HUES6 (cell line): ENCODE results near the gene PATE1.

Experiments
- H3K27ac ChIP-seq: 2 replicates; pipeline ENCODE4 v1.7.0; 2013; ENCODE audit warnings: low read depth, mild to moderate bottlenecking, low read length, inconsistent platforms
- H3K27me3 ChIP-seq: 2 replicates; pipeline ENCODE4 v1.6.1; 2013; ENCODE audit warnings: low read length; ENCODE audit not compliant: control insufficient read depth, insufficient read depth
- H3K36me3 ChIP-seq: 2 replicates; pipeline ENCODE4 v1.6.1; 2013; ENCODE audit warnings: low read length; ENCODE audit not compliant: control insufficient read depth, insufficient read depth
- H3K4me1 ChIP-seq: 2 replicates; pipeline ENCODE4 v1.6.1; 2013; ENCODE audit warnings: low read length; ENCODE audit not compliant: control insufficient read depth, insufficient read depth
- H3K4me3 ChIP-seq: 2 replicates; pipeline ENCODE4 v1.5.1; 2013; ENCODE audit warnings: low read depth, low read length
- H3K9ac ChIP-seq: one replicate; pipeline ENCODE4 v1.6.1; 2013; ENCODE audit warnings: mild to moderate bottlenecking, low read length
- H3K9me3 ChIP-seq: 2 replicates; pipeline ENCODE4 v1.6.1; 2013; ENCODE audit warnings: low read depth, low read length; ENCODE audit not compliant: control insufficient read depth, insufficient read depth

PATE1 gene

DNA sequence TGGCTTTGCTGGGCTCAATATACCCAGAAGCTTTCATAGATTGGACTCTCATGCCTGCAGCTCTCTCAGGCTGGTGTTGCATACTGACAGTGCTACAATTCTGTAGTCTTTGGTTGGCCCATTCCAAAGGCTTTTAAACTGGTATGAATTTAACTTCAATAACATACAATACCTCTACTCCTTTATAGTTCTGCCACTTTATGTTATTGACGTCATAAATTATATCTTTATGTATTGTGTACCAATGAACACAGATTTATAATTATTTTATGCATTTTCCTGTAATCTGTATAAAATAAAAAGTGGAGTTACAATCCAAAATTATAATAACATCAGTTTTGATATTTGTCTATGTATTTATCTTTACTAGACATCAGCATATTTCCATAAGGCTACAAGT is 16.4 kb downstream of the PATE1 start:
- Histone ChIP-seq H3K36me3 (no peaks in the 10 kb centered on the region), H3K27me3 (peaks cover 4% of the 10 kb centered on the region), H3K4me1 (no peaks in the 10 kb centered on the region), H3K4me3 (no peak overlapping the region), H3K27ac (no peak overlapping the region), H3K9me3 (no peaks in the 10 kb centered on the region), H3K9ac (no peak overlapping the region)

DNA sequence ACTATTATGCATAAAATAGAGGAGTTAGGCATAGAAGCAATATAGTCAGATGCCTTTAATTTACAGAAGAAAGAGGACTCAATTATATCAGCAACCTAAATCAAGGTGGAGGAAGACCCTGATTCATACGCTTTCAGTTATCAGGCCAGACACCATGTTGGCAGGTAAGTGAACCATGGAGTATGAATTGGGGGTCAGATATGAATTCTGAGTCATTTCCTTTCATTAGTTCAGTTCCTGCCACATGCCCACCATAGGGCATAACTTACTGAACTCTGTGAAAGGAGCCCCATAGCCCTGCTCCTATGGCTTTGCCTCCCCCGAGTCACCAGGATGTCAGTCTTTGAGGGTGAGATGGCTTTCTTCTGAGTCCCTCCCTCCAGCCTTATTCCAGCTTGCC is 17.4 kb downstream of the PATE1 start:
- Histone ChIP-seq H3K4me3 (no peak overlapping the region), H3K4me1 (no peaks in the 10 kb centered on the region), H3K9me3 (no peaks in the 10 kb centered on the region), H3K36me3 (no peaks in the 10 kb centered on the region), H3K27me3 (peaks cover 4% of the 10 kb centered on the region), H3K27ac (no peak overlapping the region), H3K9ac (no peak overlapping the region)

DNA sequence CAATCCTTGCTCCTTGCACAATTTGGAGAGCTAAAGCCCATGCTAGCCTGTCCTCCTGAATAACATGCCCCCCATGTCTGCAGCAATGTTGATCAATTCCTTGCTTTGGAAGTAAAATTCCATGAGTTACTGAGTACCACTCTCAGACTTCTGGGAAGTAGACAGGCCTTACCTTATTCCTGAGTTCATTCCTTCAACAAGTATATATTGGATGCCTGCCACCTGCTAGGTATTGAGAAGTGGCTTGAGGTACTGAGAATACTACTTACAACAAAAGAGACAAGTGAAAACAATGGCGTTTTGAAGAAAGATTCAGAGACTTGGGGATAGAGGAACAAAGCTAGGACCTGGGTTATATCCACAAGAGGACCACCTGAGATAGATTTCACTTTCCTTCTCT is 20.2 kb downstream of the PATE1 start:
- Histone ChIP-seq H3K36me3 (no peaks in the 10 kb centered on the region), H3K27ac (no peak overlapping the region), H3K9ac (no peak overlapping the region), H3K27me3 (peaks cover 12% of the 10 kb centered on the region), H3K4me1 (no peaks in the 10 kb centered on the region), H3K9me3 (no peaks in the 10 kb centered on the region), H3K4me3 (no peak overlapping the region)

DNA sequence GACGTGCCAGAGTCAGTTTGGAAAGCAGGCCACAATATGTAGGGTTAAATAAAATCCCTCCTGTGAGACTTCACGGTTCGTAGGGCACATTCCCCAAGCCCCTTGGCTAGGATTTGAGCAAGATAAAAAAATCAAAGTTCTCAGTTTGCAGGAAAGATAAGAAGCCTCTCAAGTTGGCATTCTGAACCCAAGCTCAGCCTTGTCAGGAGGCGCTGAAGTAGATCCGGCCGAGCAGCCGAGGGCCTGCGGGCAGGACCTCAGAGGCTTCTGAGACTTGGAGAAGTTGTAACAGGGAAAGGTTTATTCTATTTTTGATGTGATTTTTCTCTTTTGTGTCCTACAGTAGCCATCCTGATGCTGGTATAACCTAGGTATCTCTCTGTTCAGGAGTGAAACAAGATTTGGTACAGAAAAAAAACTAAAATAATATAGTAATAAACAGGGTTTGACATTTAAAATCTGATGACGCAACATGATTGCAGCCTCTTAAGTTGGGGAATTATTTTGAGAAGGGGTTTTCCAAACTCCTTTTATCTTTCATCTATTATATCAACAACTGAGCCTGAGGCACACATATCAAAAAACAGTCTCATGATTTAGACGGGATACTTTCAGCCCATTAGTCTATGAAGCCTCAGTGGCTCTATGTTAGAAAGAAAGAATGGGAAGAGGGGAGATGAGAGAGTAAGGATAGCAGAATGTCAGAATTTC is 22.4 kb downstream of the PATE1 start:
- Histone ChIP-seq H3K9ac (no peak overlapping the region), H3K27me3 (peaks cover 11% of the 10 kb centered on the region), H3K4me1 (no peaks in the 10 kb centered on the region), H3K4me3 (no peak overlapping the region), H3K9me3 (no peaks in the 10 kb centered on the region), H3K27ac (no peak overlapping the region), H3K36me3 (no peaks in the 10 kb centered on the region)

DNA sequence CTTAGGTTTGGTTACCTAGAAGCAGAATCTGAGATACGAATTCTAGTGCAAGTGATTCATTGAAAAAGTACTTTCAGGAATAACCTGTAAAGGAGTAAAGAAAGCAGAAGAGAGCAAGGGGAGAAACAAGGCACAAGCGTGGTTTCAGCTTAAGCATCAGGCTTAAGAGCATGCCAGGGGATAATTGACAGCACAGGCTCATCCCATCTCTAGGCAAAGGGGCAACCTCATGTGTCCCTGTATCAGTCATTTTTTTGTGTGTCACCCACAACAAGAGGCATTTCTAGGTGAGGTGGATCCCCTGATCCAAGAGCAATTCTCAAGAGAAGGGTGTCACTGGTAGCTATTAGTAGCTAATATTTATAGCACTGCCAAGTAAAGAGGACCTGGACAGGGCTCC is 24.5 kb downstream of the PATE1 start:
- H3K9ac ChIP-seq: no peak overlapping the region
- H3K9me3 ChIP-seq: no peaks in the 10 kb centered on the region
- H3K27me3 ChIP-seq: 0 out of 2 replicates have a peak, but pooled peaks cover 7% of the 10 kb centered on the region
- no peaks in the 10 kb centered on the region for H3K4me1 ChIP-seq
- no peak overlapping the region for H3K27ac ChIP-seq
- H3K36me3 ChIP-seq: no peaks in the 10 kb centered on the region
- no peak overlapping the region for H3K4me3 ChIP-seq

DNA sequence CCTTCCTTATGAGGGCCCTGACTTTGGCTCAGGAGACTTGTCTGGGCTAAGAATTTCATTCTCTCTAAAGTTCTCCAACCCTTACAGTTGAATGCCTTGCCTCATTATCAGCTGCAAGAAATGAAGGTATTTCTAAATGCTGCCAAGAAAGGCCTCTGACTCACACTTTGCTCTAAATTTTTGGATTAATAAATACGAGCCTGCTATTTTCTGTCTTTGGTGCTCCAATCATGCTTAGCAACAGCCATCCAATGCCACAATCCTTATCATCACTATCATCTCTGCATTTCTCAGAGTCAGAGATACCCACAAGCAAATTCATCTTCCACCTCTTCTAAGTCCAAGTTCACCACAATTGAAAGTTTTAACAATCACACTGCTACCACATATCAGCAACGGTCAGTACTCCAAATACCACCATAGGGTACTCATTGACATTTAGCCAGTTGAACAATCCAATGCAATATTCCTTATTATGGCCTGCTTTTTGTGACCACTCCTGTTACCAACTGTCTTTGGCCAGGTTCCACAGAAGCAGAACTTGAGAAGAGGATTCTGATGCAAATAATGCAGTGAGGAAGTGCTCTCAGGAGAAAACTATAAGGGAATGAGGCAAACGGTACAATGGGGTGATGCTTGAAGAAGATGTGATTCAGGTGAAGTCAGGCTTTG is 26.9 kb downstream of the PATE1 start:
- Histone ChIP-seq H3K4me1 (no peaks in the 10 kb centered on the region), H3K36me3 (no peaks in the 10 kb centered on the region), H3K27ac (no peak overlapping the region), H3K9me3 (no peaks in the 10 kb centered on the region), H3K27me3 (0 out of 2 replicates have a peak, but pooled peaks cover 7% of the 10 kb centered on the region), H3K4me3 (no peak overlapping the region), H3K9ac (no peak overlapping the region)

DNA sequence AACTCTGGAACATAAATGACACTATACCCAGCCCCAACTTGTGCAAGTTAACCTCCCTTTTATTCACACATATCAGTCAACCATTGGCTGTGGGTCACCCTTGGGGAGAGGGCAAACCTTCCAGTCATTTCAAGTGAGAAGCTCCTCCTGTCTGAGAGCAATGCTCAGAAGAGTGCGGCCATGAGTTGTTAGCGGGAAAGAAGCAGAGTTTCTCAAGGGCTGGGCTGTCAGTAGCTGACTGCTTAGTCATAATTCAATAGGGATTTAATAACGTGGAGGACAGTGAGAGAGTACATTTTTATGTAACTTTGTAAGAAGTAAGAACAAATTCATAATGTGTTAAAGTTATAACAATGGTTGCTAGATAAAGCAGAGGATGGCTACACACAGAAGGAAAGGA is 27.4 kb downstream of the PATE1 start:
- no peak overlapping the region for H3K9ac ChIP-seq
- no peaks in the 10 kb centered on the region for H3K4me1 ChIP-seq
- no peak overlapping the region for H3K27ac ChIP-seq
- 0 out of 2 replicates have a peak, but pooled peaks cover 7% of the 10 kb centered on the region for H3K27me3 ChIP-seq
- no peaks in the 10 kb centered on the region for H3K9me3 ChIP-seq
- no peaks in the 10 kb centered on the region for H3K36me3 ChIP-seq
- H3K4me3 ChIP-seq: no peak overlapping the region

DNA sequence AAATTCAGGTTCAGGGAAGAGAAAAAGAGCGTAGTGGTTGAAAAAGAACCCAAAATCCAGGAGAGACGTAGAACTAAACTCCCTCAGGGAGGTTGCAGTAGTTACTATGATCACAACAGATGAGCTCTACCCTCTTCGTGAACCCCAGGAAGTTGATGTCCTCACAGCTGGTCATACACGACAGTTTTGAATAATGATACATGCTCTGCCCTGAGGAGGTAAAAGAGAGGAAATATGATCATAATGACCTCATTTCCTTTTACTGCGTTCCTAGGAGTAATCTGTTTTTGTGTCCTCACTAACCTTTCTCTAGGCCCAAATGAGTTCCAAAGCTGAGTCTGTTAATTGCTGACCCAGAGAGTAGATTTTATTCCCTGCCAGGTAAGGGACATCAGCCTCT is 31.2 kb downstream of the PATE1 start:
- Histone ChIP-seq H3K9me3 (no peaks in the 10 kb centered on the region), H3K27me3 (peaks cover 6% of the 10 kb centered on the region), H3K4me3 (no peak overlapping the region), H3K36me3 (no peaks in the 10 kb centered on the region), H3K4me1 (no peaks in the 10 kb centered on the region), H3K27ac (no peak overlapping the region), H3K9ac (no peak overlapping the region)

DNA sequence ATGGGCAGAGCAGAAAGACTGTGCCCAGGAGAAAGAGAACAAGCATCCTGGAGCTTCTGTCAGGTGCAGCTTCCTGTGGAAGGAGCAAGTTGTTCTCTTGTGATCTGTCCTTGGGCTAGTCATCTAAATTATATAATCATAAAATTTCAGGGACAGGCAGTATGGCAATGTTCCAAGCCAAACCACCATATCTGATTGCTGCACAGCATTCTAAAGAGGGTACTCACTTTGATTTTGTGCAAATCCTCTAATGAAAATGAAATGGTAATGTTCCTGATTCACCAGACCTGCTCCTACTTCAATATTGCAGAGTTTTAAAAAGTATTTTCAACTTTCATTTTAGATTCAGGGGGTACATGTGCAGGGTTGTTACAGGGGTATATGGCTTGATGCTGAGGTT is 32.6 kb downstream of the PATE1 start, which contains the start of gene PATE2:
PATE2 (minus strand) TSS at position 101 of the 400 bp plus-strand sequence; CDS start at position 46, 55 bp downstream.
- H3K4me1 ChIP-seq: no peaks in the 10 kb centered on the region
- no peaks in the 10 kb centered on the region for H3K9me3 ChIP-seq
- H3K4me3 ChIP-seq: no peak within 1 kb of the TSS
- H3K36me3 ChIP-seq: no peaks in the 10 kb centered on the region
- H3K9ac ChIP-seq: no peak within 1 kb of the TSS
- no peak within 1 kb of the TSS for H3K27ac ChIP-seq
- peaks cover 6% of the 10 kb centered on the region for H3K27me3 ChIP-seq

DNA sequence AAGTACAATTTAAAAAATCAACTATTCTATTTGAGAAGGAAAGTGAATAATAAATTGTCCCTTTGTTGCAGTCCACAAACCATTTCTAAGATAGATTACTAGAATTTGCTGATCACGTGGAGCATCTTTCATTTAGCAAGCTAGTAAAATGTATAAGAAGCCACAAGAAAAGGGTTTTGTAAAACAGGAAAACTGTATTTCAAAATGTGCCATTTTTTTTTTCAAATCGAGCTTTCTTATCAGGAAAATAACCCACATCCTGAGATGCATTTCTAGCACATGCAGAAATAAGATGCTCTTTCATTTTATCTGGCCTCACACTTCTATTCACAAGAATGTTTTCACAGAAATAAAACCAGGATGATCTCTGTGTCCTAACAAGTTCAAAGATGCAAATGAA is 38.6 kb downstream of the PATE1 start:
- Histone ChIP-seq H3K4me3 (no peak overlapping the region), H3K27me3 (no peaks in the 10 kb centered on the region), H3K9me3 (no peaks in the 10 kb centered on the region), H3K27ac (no peak overlapping the region), H3K36me3 (no peaks in the 10 kb centered on the region), H3K4me1 (no peaks in the 10 kb centered on the region), H3K9ac (no peak overlapping the region)

DNA sequence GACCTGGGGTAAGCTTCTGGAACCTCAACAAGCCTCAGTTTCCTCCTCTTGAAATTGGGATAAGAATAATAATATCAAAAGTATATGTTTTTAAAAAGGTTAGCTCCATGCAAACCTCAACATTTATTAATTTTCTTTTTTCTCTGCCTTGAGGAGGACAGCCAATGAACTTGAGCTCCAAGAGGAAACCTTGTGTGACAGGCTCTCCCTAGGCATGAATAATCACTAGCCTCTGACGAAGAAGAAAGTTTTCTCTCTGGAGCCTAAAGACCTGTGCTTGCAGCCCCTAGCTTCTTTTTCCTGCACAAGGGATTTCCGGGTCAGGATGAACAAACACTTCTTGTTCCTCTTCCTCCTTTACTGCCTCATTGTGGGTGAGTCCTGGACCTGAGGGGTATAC is 41.7 kb downstream of the PATE1 start, which contains the start of gene PATE3:
PATE3 (plus strand) TSS at position 301 of the 400 bp plus-strand sequence; CDS start at position 326, 25 bp downstream.
- no peaks in the 10 kb centered on the region for H3K4me1 ChIP-seq
- no peak within 1 kb of the TSS for H3K27ac ChIP-seq
- H3K27me3 ChIP-seq: no peaks in the 10 kb centered on the region
- H3K9ac ChIP-seq: no peak within 1 kb of the TSS
- no peak within 1 kb of the TSS for H3K4me3 ChIP-seq
- H3K9me3 ChIP-seq: no peaks in the 10 kb centered on the region; the same call in 1 of the 2 replicates
- no peaks in the 10 kb centered on the region for H3K36me3 ChIP-seq
